Stomach (tissue), 4 donors: ENCODE measurements around the gene NDFIP2.

Source experiments
- CTCF ChIP-seq, 7 experiments: fragments of 450-650 bp in 4 of 7; fragments of 200-600 bp in 3 of 7; sonication (generic) in 3 of 7; IDR thresholded peaks; one replicate each; pipeline ENCODE4 v1.5.1; 2016 to 2019; ENCODE audit warnings: antibody characterized with exemption in 7 of 7, control low read depth in 2 of 7, mild to moderate bottlenecking in 1 of 7
- EP300 ChIP-seq: sonication (generic); formaldehyde crosslinking; IDR thresholded peaks from one replicate; pipeline ENCODE4 v1.6.1; 2017; ENCODE audit warnings: antibody characterized with exemption
- POLR2A ChIP-seq, 4 donors: fragments of 450-650 bp; IDR thresholded peaks; one replicate each; pipeline ENCODE4 v1.6.1; 2016; ENCODE audit warnings: antibody characterized with exemption in 4 of 4, control low read depth in 2 of 4, mild to moderate bottlenecking in 1 of 4, moderate library complexity in 1 of 4
- POLR2AphosphoS5 ChIP-seq, 3 donors: sonication (generic); formaldehyde crosslinking; IDR thresholded peaks; one replicate each; pipeline ENCODE4 v1.6.1; 2016; ENCODE audit warnings: antibody characterized with exemption in 3 of 3

- no peak for TF ChIP-seq POLR2A (IDR thresholded peaks at IDR 0.05)
- no peak for TF ChIP-seq POLR2AphosphoS5 (IDR thresholded peaks at IDR 0.05)
- TF ChIP-seq CTCF (IDR thresholded peaks at IDR 0.05) = no peak
- TF ChIP-seq EP300 = no peak
Observed at GRCh38 chr13:79483086-79483706, 2.2 kb downstream of the NDFIP2 start.
